Common myeloid progenitor, CD34-positive (primary cell): Measurements from ENCODE around the gene TMPRSS5.
A peak's percentile ranks its signal among the peaks of the same experiment; 100 is the strongest.

Source experiments
- CTCF ChIA-PET: fragments of 350-600 bp; sonication (Branson Sonifier 250); formaldehyde crosslinking; loops from one replicate; lab custom pipeline; 2021; ENCODE audit warnings: antibody characterized with exemption; lab: Charles Lee
- POLR2A ChIA-PET: fragments of 350-600 bp; sonication (Branson Sonifier 250); formaldehyde crosslinking; loops from one replicate; lab custom pipeline; 2021; ENCODE audit warnings: antibody characterized with exemption; lab: Charles Lee
- DNase-seq, 3 donors: peaks; one replicate each; pipeline versions ENCODE4 v3.0.0 to v3.0.0-alpha.2; 2013
- H3K27ac ChIP-seq, 2 experiments: 1 replicate in 1 of 2; 2 replicates in 1 of 2; pipeline ENCODE4 v1.7.0; 2013; ENCODE audit warnings: inconsistent platforms in 2 of 2, low read length in 2 of 2, mild to moderate bottlenecking in 2 of 2, low read depth in 1 of 2, moderate library complexity in 1 of 2; ENCODE audit not compliant: severe bottlenecking in 2 of 2, insufficient read depth in 1 of 2, poor library complexity in 1 of 2
- H3K27me3 ChIP-seq, 5 experiments: replicated peaks in 2 of 5; 1 replicate in 3 of 5; 2 replicates in 2 of 5; pipeline versions ENCODE4 v1.6.1 to v1.7.0; 2013; ENCODE audit warnings: low read length in 4 of 5, mild to moderate bottlenecking in 2 of 5, moderate library complexity in 2 of 5, inconsistent platforms in 1 of 5; ENCODE audit not compliant: insufficient read depth in 5 of 5, control insufficient read depth in 4 of 5
- H3K36me3 ChIP-seq, 4 experiments: 1 replicate in 2 of 4; 2 replicates in 2 of 4; pipeline versions ENCODE4 v1.6.1 to v1.7.0; 2013; ENCODE audit warnings: low read length in 3 of 4, control low read depth in 1 of 4, mild to moderate bottlenecking in 1 of 4; ENCODE audit not compliant: control insufficient read depth in 4 of 4, insufficient read depth in 4 of 4
- H3K4me1 ChIP-seq, 4 experiments: 1 replicate in 3 of 4; 2 replicates in 1 of 4; pipeline versions ENCODE4 v1.6.1 to v1.7.1; 2013; ENCODE audit warnings: low read length in 3 of 4, mild to moderate bottlenecking in 3 of 4, control low read depth in 1 of 4, inconsistent platforms in 1 of 4, moderate library complexity in 1 of 4; ENCODE audit not compliant: control insufficient read depth in 4 of 4, insufficient read depth in 4 of 4; ENCODE audit errors: control extremely low read depth in 1 of 4
- H3K4me3 ChIP-seq, 7 experiments: 1 replicate in 4 of 7; 2 replicates in 3 of 7; pipeline versions ENCODE4 v1.5.1 to v1.7.0; 2013; ENCODE audit warnings: mild to moderate bottlenecking in 7 of 7, low read length in 6 of 7, moderate library complexity in 6 of 7, inconsistent platforms in 2 of 7, low read depth in 2 of 7, control low read depth in 1 of 7; ENCODE audit not compliant: insufficient read depth in 4 of 7, control insufficient read depth in 1 of 7; ENCODE audit errors: extremely low read depth in 1 of 7
- H3K9me3 ChIP-seq, 5 experiments: 1 replicate in 4 of 5; 2 replicates in 1 of 5; pipeline versions ENCODE4 v1.6.1 to v1.7.1; 2013; ENCODE audit warnings: low read length in 4 of 5, mild to moderate bottlenecking in 2 of 5, inconsistent platforms in 1 of 5, low read depth in 1 of 5, moderate library complexity in 1 of 5; ENCODE audit not compliant: control insufficient read depth in 4 of 5, insufficient read depth in 2 of 5; ENCODE audit errors: control extremely low read depth in 1 of 5
- WGBS: methylation state at CpG from one replicate; pipeline ENCODE4 v1.1.5; 2013; ENCODE audit not compliant: insufficient coverage; 5-methylcytosine and 5-hydroxymethylcytosine counted together

TMPRSS5 gene

GRCh38 chr11:113670149-113670830, 35.8 kb downstream of the TMPRSS5 start:
- no peaks in the 10 kb centered on the region for H3K4me1 ChIP-seq
- H3K9me3 ChIP-seq: peaks cover 0 to 3% (median 0%) of the 10 kb centered on the region in 5 experiments
- DNase-seq: no peak
- no peaks in the 10 kb centered on the region for H3K36me3 ChIP-seq
- ChIA-PET CTCF (no interaction called here), POLR2A (no interaction called here)
- peaks cover 0 to 2% (median 0%) of the 10 kb centered on the region in 5 experiments for H3K27me3 ChIP-seq
- no peak overlapping the region for H3K4me3 ChIP-seq
- H3K27ac ChIP-seq: no peak overlapping the region

- POLR2A ChIA-PET: no interaction called here
- no peak overlapping the region for H3K27ac ChIP-seq
Measured at GRCh38 chr11:113668255-113668654, 37.9 kb downstream of the TMPRSS5 start.

GRCh38 chr11:113667801-113668200, 38.3 kb downstream of the TMPRSS5 start:
- no peak overlapping the region for H3K27ac ChIP-seq
- H3K4me3 ChIP-seq: no peak overlapping the region
- H3K27me3 ChIP-seq: peaks cover 0 to 5% (median 0%) of the 10 kb centered on the region in 5 experiments
- H3K36me3 ChIP-seq: no peaks in the 10 kb centered on the region
- WGBS: no CpG with 5 or more reads among the region's 1 CpG
- POLR2A ChIA-PET: no interaction called here
- peaks cover 0 to 4% (median 3%) of the 10 kb centered on the region in 5 experiments for H3K9me3 ChIP-seq
- CTCF ChIA-PET: no interaction called here
- no peak for DNase-seq
- H3K4me1 ChIP-seq: no peaks in the 10 kb centered on the region

More at GRCh38 chr11:113668255-113668654, 37.9 kb downstream of the TMPRSS5 start:
- H3K36me3 ChIP-seq: no peaks in the 10 kb centered on the region
- H3K9me3 ChIP-seq: peaks cover 0 to 3% (median 2%) of the 10 kb centered on the region in 5 experiments
- DNase-seq: no peak
- H3K4me3 ChIP-seq: no peak overlapping the region
- no peaks in the 10 kb centered on the region for H3K4me1 ChIP-seq
- CTCF ChIA-PET: no interaction called here
- peaks cover 0 to 5% (median 0%) of the 10 kb centered on the region in 5 experiments for H3K27me3 ChIP-seq

- no CpG with 5 or more reads among the region's 2 CpGs for WGBS
- Histone ChIP-seq H3K4me1 (no peaks in the 10 kb centered on the region), H3K4me3 (no peak overlapping the region), H3K27me3 (peaks cover 0 to 5% (median 0%) of the 10 kb centered on the region in 5 experiments), H3K36me3 (no peaks in the 10 kb centered on the region), H3K27ac (no peak overlapping the region), H3K9me3 (peaks cover 0 to 4% (median 3%) of the 10 kb centered on the region in 5 experiments)
- CTCF ChIA-PET: no interaction called here
- DNase-seq: no peak
- POLR2A ChIA-PET: no interaction called here
Measured at GRCh38 chr11:113666584-113666983, 39.5 kb downstream of the TMPRSS5 start.

- peaks cover 0 to 4% (median 3%) of the 10 kb centered on the region in 5 experiments for H3K9me3 ChIP-seq
- peaks cover 0 to 5% (median 0%) of the 10 kb centered on the region in 5 experiments for H3K27me3 ChIP-seq
- no peaks in the 10 kb centered on the region for H3K4me1 ChIP-seq
- CTCF ChIA-PET: no interaction called here
- H3K36me3 ChIP-seq: no peaks in the 10 kb centered on the region
- peak overlapping the region in 1 of 2 experiments; percentile 46 for H3K27ac ChIP-seq
- no peak for DNase-seq
- H3K4me3 ChIP-seq: no peak overlapping the region
- POLR2A ChIA-PET: no interaction called here
- 70% methylated on average over 8 of the region's 9 CpGs for WGBS
Measured at GRCh38 chr11:113664981-113665710, 41.0 kb downstream of the TMPRSS5 start.

- DNase-seq: no peak
- peak overlapping the region in 1 of 2 experiments; percentile 46 for H3K27ac ChIP-seq
Measured at GRCh38 chr11:113664069-113664980, 41.8 kb downstream of the TMPRSS5 start.

More at GRCh38 chr11:113664069-113664980, 41.8 kb downstream of the TMPRSS5 start:
- H3K36me3 ChIP-seq: no peaks in the 10 kb centered on the region
- peaks cover 0 to 4% (median 3%) of the 10 kb centered on the region in 5 experiments for H3K9me3 ChIP-seq
- H3K4me3 ChIP-seq: no peak overlapping the region
- H3K27me3 ChIP-seq: peaks cover 0 to 5% (median 0%) of the 10 kb centered on the region in 5 experiments
- CTCF ChIA-PET: no interaction called here
- POLR2A ChIA-PET: no interaction called here
- WGBS: 98% methylated on average over 7 of the region's 11 CpGs
- no peaks in the 10 kb centered on the region for H3K4me1 ChIP-seq
